Measurements from ENCODE around the gene NXPE1.
"Not testable (repeated sequence)": the region's sequence is repeated elsewhere in the genome, so short reads cannot be mapped to it uniquely, and the experiment has no call there.

The NXPE1 gene

GRCh38 chr11:114559425-114560310, at the start of gene NXPE1:
TSS of gene NXPE1 (minus strand) at chr11:114559881. CDS start at chr11:114551201, 8,680 bp downstream.
- intact Hi-C loops (cut with micrococcal nuclease), result no loop called here

GRCh38 chr11:114609429-114609828, 49.7 kb upstream of the NXPE1 start:
- Mint-ChIP-seq H3K27me3 (no peaks in the 10 kb centered on the region), H3K9me3 (no peaks in the 10 kb centered on the region), H3K4me1 (ENCODE audit: low read depth) (no peaks in the 10 kb centered on the region), H3K36me3 (ENCODE audit: low read depth) (no peaks in the 10 kb centered on the region), H3K27ac (no peak overlapping the region), H3K4me3 (no peak overlapping the region)
- intact Hi-C loops (cut with micrococcal nuclease), result no loop called here

More at GRCh38 chr11:114559425-114560310, at the start of gene NXPE1:
- Mint-ChIP-seq H3K4me1 (ENCODE audit: low read depth) (no peaks in the 10 kb centered on the region), H3K4me3 (no peak within 1 kb of the TSS), H3K9me3 (no peaks in the 10 kb centered on the region), H3K27ac (no peak within 1 kb of the TSS), H3K27me3 (no peaks in the 10 kb centered on the region), H3K36me3 (ENCODE audit: low read depth) (no peaks in the 10 kb centered on the region)

GRCh38 chr11:114608605-114609004, 48.9 kb upstream of the NXPE1 start:
- H3K4me3 Mint-ChIP-seq; H3K36me3 Mint-ChIP-seq (ENCODE audit: low read depth); H3K27me3 Mint-ChIP-seq; H3K4me1 Mint-ChIP-seq (ENCODE audit: low read depth); H3K27ac Mint-ChIP-seq; H3K9me3 Mint-ChIP-seq; intact Hi-C loops (cut with micrococcal nuclease): not testable (repeated sequence)

- no peaks in the 10 kb centered on the region for H3K27me3 Mint-ChIP-seq
- H3K36me3 Mint-ChIP-seq (ENCODE audit: low read depth), result no peaks in the 10 kb centered on the region
- H3K4me3 Mint-ChIP-seq, result no peak overlapping the region
- intact Hi-C loops (cut with micrococcal nuclease), result no loop called here
- H3K4me1 Mint-ChIP-seq (ENCODE audit: low read depth), result no peaks in the 10 kb centered on the region
- no peaks in the 10 kb centered on the region for H3K9me3 Mint-ChIP-seq
- H3K27ac Mint-ChIP-seq, result no peak overlapping the region
Measured at GRCh38 chr11:114607753-114608459, 48.2 kb upstream of the NXPE1 start.

- H3K27ac Mint-ChIP-seq; H3K4me1 Mint-ChIP-seq (ENCODE audit: low read depth); H3K27me3 Mint-ChIP-seq; H3K36me3 Mint-ChIP-seq (ENCODE audit: low read depth); intact Hi-C loops (cut with micrococcal nuclease); H3K9me3 Mint-ChIP-seq; H3K4me3 Mint-ChIP-seq: not testable (repeated sequence)
Measured at GRCh38 chr11:114606802-114607075, 47.1 kb upstream of the NXPE1 start.

- Mint-ChIP-seq H3K4me3 (no peak overlapping the region), H3K36me3 (ENCODE audit: low read depth) (no peaks in the 10 kb centered on the region), H3K27ac (no peak overlapping the region), H3K27me3 (no peaks in the 10 kb centered on the region), H3K9me3 (no peaks in the 10 kb centered on the region), H3K4me1 (ENCODE audit: low read depth) (no peaks in the 10 kb centered on the region)
- intact Hi-C loops (cut with micrococcal nuclease), result no loop called here
Measured at GRCh38 chr11:114606003-114606801, 46.5 kb upstream of the NXPE1 start.

- Mint-ChIP-seq H3K4me3 (no peak overlapping the region), H3K9me3 (no peaks in the 10 kb centered on the region), H3K27ac (no peak overlapping the region), H3K36me3 (ENCODE audit: low read depth) (no peaks in the 10 kb centered on the region), H3K4me1 (ENCODE audit: low read depth) (no peaks in the 10 kb centered on the region), H3K27me3 (no peaks in the 10 kb centered on the region)
- intact Hi-C loops (cut with micrococcal nuclease), result no loop called here
Measured at GRCh38 chr11:114605370-114605769, 45.7 kb upstream of the NXPE1 start.

- no peaks in the 10 kb centered on the region for H3K27me3 Mint-ChIP-seq
- H3K36me3 Mint-ChIP-seq (ENCODE audit: low read depth), result no peaks in the 10 kb centered on the region
- no peaks in the 10 kb centered on the region for H3K9me3 Mint-ChIP-seq
- no peaks in the 10 kb centered on the region for H3K4me1 Mint-ChIP-seq (ENCODE audit: low read depth)
- H3K27ac Mint-ChIP-seq, result no peak overlapping the region
- no peak overlapping the region for H3K4me3 Mint-ChIP-seq
- intact Hi-C loops (cut with micrococcal nuclease), result no loop called here
Measured at GRCh38 chr11:114604886-114605285, 45.2 kb upstream of the NXPE1 start.

GRCh38 chr11:114604179-114604813, 44.6 kb upstream of the NXPE1 start:
- no peak overlapping the region for H3K27ac Mint-ChIP-seq
- H3K9me3 Mint-ChIP-seq, result no peaks in the 10 kb centered on the region
- intact Hi-C loops (cut with micrococcal nuclease), result no loop called here
- H3K4me3 Mint-ChIP-seq, result no peak overlapping the region
- no peaks in the 10 kb centered on the region for H3K27me3 Mint-ChIP-seq
- no peaks in the 10 kb centered on the region for H3K4me1 Mint-ChIP-seq (ENCODE audit: low read depth)
- H3K36me3 Mint-ChIP-seq (ENCODE audit: low read depth), result no peaks in the 10 kb centered on the region

- H3K36me3 Mint-ChIP-seq (ENCODE audit: low read depth); intact Hi-C loops (cut with micrococcal nuclease); H3K27ac Mint-ChIP-seq; H3K4me1 Mint-ChIP-seq (ENCODE audit: low read depth); H3K9me3 Mint-ChIP-seq; H3K27me3 Mint-ChIP-seq; H3K4me3 Mint-ChIP-seq: not testable (repeated sequence)
Measured at GRCh38 chr11:114603151-114603550, 43.5 kb upstream of the NXPE1 start.

GRCh38 chr11:114598461-114598860, 38.8 kb upstream of the NXPE1 start:
- no peak overlapping the region for H3K4me3 Mint-ChIP-seq
- no peaks in the 10 kb centered on the region for H3K9me3 Mint-ChIP-seq
- intact Hi-C loops (cut with micrococcal nuclease), result no loop called here
- H3K36me3 Mint-ChIP-seq (ENCODE audit: low read depth), result no peaks in the 10 kb centered on the region
- H3K27ac Mint-ChIP-seq, result no peak overlapping the region
- no peaks in the 10 kb centered on the region for H3K27me3 Mint-ChIP-seq
- no peaks in the 10 kb centered on the region for H3K4me1 Mint-ChIP-seq (ENCODE audit: low read depth)

- no peak overlapping the region for H3K27ac Mint-ChIP-seq
- H3K4me1 Mint-ChIP-seq (ENCODE audit: low read depth), result no peaks in the 10 kb centered on the region
- H3K36me3 Mint-ChIP-seq (ENCODE audit: low read depth), result no peaks in the 10 kb centered on the region
- no peak overlapping the region for H3K4me3 Mint-ChIP-seq
- intact Hi-C loops (cut with micrococcal nuclease), result no loop called here
- H3K27me3 Mint-ChIP-seq, result no peaks in the 10 kb centered on the region
- no peaks in the 10 kb centered on the region for H3K9me3 Mint-ChIP-seq
Measured at GRCh38 chr11:114596175-114596919, 36.7 kb upstream of the NXPE1 start.

GRCh38 chr11:114595571-114595970, 35.9 kb upstream of the NXPE1 start, which contains the start of gene NXPE4:
TSS of gene NXPE4 (minus strand) at chr11:114595786. CDS start at chr11:114594759, 1,027 bp downstream.
- no peaks in the 10 kb centered on the region for H3K36me3 Mint-ChIP-seq (ENCODE audit: low read depth)
- intact Hi-C loops (cut with micrococcal nuclease), result no loop called here
- no peaks in the 10 kb centered on the region for H3K4me1 Mint-ChIP-seq (ENCODE audit: low read depth)
- no peaks in the 10 kb centered on the region for H3K27me3 Mint-ChIP-seq
- no peaks in the 10 kb centered on the region for H3K9me3 Mint-ChIP-seq
- H3K27ac Mint-ChIP-seq, result no peak within 1 kb of the TSS
- H3K4me3 Mint-ChIP-seq, result no peak within 1 kb of the TSS
